Activated B cell treated with CpG ODN at 0.5 μM for 24 hours (primary cell): ENCODE results near the gene NRXN3. TPM values are rescaled to one million over a fixed set of nuclear protein-coding genes. Genes with fewer than 3 reads are reported as not detected.

Source experiments
- ATAC-seq: fragments of 200-7000 bp; cut with Tn5 transposase; one replicate; pipeline ENCODE4 v1.10.0; 2021; ENCODE audit warnings: low read depth, mild to moderate bottlenecking, moderate library complexity
- CTCF ChIA-PET: fragments of 350-600 bp; sonication (Branson Sonifier 250); formaldehyde crosslinking; loops from one replicate; lab custom pipeline; 2021; ENCODE audit warnings: antibody characterized with exemption; lab: Charles Lee
- POLR2A ChIA-PET: fragments of 350-600 bp; sonication (Branson Sonifier 250); formaldehyde crosslinking; loops from one replicate; lab custom pipeline; 2021; ENCODE audit warnings: antibody characterized with exemption; lab: Charles Lee
- DNase-seq: peaks from one replicate; pipeline ENCODE4 v3.0.0; 2022
- H3K27ac Mint-ChIP-seq: one replicate; pipeline ENCODE4 v1.8.0; 2020; ENCODE audit warnings: mixed read lengths
- H3K27me3 Mint-ChIP-seq: one replicate; pipeline ENCODE4 v1.8.0; 2021; ENCODE audit warnings: mixed read lengths
- H3K36me3 Mint-ChIP-seq: one replicate; pipeline ENCODE4 v1.8.0; 2021; ENCODE audit warnings: low read depth, mixed read lengths
- H3K4me1 Mint-ChIP-seq: one replicate; pipeline ENCODE4 v1.8.0; 2021; ENCODE audit warnings: mixed read lengths
- H3K4me3 Mint-ChIP-seq: one replicate; pipeline ENCODE4 v1.8.0; 2020; ENCODE audit warnings: mild to moderate bottlenecking, mixed read lengths
- H3K9me3 Mint-ChIP-seq: one replicate; pipeline ENCODE4 v1.8.0; 2020; ENCODE audit warnings: mixed read lengths
- intact Hi-C: fragments of 100-400 bp; cut with micrococcal nuclease; formaldehyde crosslinking; loops from one replicate; pipeline ENCODE4 v1.15.1; 2024
- total RNA-seq: library from RNA; stranded (reverse); gene quantifications from 2 replicates; pipeline ENCODE4 v1.2.3, GENCODE V29; 2022
- TF ChIP-seq, protein P1 (sequence below): fragments of 200-600 bp; IDR thresholded peaks from one replicate; pipeline ENCODE4 v1.8.0; 2022; ENCODE audit warnings: antibody characterized with exemption, mild to moderate bottlenecking

Gene NRXN3
- total RNA-seq, 1 donor from 2014 or later: not detected

- ATAC-seq (no peak), DNase-seq (no peak)
- Mint-ChIP-seq H3K27me3 (no peaks in the 10 kb centered on the region), H3K9me3 (no peaks in the 10 kb centered on the region), H3K4me3 (no peak overlapping the region), H3K36me3 (no peaks in the 10 kb centered on the region), H3K27ac (no peak overlapping the region), H3K4me1 (no peaks in the 10 kb centered on the region)
- TF ChIP-seq, protein P1, sequence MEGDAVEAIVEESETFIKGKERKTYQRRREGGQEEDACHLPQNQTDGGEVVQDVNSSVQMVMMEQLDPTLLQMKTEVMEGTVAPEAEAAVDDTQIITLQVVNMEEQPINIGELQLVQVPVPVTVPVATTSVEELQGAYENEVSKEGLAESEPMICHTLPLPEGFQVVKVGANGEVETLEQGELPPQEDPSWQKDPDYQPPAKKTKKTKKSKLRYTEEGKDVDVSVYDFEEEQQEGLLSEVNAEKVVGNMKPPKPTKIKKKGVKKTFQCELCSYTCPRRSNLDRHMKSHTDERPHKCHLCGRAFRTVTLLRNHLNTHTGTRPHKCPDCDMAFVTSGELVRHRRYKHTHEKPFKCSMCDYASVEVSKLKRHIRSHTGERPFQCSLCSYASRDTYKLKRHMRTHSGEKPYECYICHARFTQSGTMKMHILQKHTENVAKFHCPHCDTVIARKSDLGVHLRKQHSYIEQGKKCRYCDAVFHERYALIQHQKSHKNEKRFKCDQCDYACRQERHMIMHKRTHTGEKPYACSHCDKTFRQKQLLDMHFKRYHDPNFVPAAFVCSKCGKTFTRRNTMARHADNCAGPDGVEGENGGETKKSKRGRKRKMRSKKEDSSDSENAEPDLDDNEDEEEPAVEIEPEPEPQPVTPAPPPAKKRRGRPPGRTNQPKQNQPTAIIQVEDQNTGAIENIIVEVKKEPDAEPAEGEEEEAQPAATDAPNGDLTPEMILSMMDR: no peak
- intact Hi-C loops: no loop called here
- CTCF ChIA-PET: interaction anchor here (0.6 kb wide), 1 partner anchor 228 kb away, joined by 3 read pairs; no protein-coding TSS in a partner anchor
- POLR2A ChIA-PET: no interaction called here
Observed at GRCh38 chr14:78617735-78618134, 447.6 kb downstream of the NRXN3 start.

GRCh38 chr14:78618368-78618767 lies 448.2 kb downstream of the NRXN3 start:
- POLR2A ChIA-PET: no interaction called here
- CTCF ChIA-PET: interaction anchor here (0.6 kb wide), 1 partner anchor 227 kb away, joined by 3 read pairs; no protein-coding TSS in a partner anchor
- H3K4me3 Mint-ChIP-seq: no peak overlapping the region
- TF ChIP-seq, protein P1: no peak
- H3K27me3 Mint-ChIP-seq: no peaks in the 10 kb centered on the region
- intact Hi-C loops: no loop called here
- H3K4me1 Mint-ChIP-seq: no peaks in the 10 kb centered on the region
- no peaks in the 10 kb centered on the region for H3K9me3 Mint-ChIP-seq
- ATAC-seq: no peak
- H3K27ac Mint-ChIP-seq: no peak overlapping the region
- H3K36me3 Mint-ChIP-seq: no peaks in the 10 kb centered on the region
- DNase-seq: no peak

DNA sequence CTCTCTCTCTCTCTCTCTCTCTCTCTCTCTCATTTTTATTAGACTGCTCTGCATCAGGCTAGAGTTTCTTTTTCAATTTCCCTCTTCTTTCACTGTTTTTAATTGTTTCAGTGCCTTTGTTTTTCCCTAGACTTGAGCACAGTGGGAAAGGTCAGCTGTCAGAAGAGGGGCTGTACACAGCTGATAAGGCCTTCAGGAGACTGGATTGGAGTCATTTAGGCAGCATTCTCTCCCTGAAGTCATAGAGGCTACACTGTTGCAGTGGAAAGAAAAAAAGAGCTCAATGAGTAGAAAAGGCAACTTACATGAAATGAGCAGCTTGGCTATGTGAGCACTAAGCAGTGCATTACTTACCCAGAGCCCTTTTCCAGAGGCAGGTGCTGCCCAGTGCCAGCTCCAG lies 456.9 kb downstream of the NRXN3 start:
- H3K27ac Mint-ChIP-seq: no peak overlapping the region
- H3K27me3 Mint-ChIP-seq: no peaks in the 10 kb centered on the region
- ChIA-PET CTCF (no interaction called here), POLR2A (interaction anchor here (0.6 kb wide), 1 partner anchor 722 kb away, joined by 8 read pairs; no protein-coding TSS in a partner anchor)
- TF ChIP-seq, protein P1: no peak
- no peak overlapping the region for H3K4me3 Mint-ChIP-seq
- DNase-seq (no peak), ATAC-seq (no peak)
- no peaks in the 10 kb centered on the region for H3K4me1 Mint-ChIP-seq
- intact Hi-C loops: no loop called here
- H3K36me3 Mint-ChIP-seq: no peaks in the 10 kb centered on the region
- no peaks in the 10 kb centered on the region for H3K9me3 Mint-ChIP-seq

GRCh38 chr14:78631551-78631950 lies 461.4 kb downstream of the NRXN3 start:
- Mint-ChIP-seq H3K36me3 (no peaks in the 10 kb centered on the region), H3K27ac (no peak overlapping the region), H3K4me1 (no peaks in the 10 kb centered on the region), H3K27me3 (no peaks in the 10 kb centered on the region), H3K4me3 (no peak overlapping the region), H3K9me3 (no peaks in the 10 kb centered on the region)
- TF ChIP-seq, protein P1: no peak
- no peak for ATAC-seq
- DNase-seq: no peak
- POLR2A ChIA-PET: no interaction called here
- CTCF ChIA-PET: no interaction called here
- intact Hi-C loops: no loop called here

DNA sequence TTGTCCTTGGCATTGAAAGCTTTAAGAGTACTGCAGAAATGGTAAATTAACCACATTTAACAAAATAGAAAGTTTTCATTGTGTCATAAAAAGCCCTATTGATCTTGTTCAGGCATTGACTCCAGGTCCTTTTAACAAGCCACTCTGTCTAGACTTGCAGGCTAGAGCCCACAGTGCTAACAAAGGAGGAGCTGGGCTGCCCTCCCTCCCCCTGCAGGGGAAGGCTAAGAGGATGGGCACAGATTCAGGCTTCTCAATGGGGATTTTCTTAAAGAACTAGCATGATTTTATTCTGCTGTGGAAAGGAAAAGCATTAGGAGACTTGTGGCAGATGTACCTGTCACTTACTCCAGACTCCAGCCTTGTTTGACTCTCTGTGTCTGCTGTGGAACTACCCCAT lies 463.6 kb downstream of the NRXN3 start:
- no peak for ATAC-seq
- Mint-ChIP-seq H3K36me3 (no peaks in the 10 kb centered on the region), H3K4me3 (no peak overlapping the region), H3K9me3 (peaks cover 4% of the 10 kb centered on the region), H3K27me3 (no peaks in the 10 kb centered on the region), H3K4me1 (no peaks in the 10 kb centered on the region), H3K27ac (no peak overlapping the region)
- ChIA-PET POLR2A (no interaction called here), CTCF (no interaction called here)
- TF ChIP-seq, protein P1: no peak
- DNase-seq: no peak
- intact Hi-C loops: no loop called here
